Measurements from ENCODE around the gene PGS1. TPM values are rescaled to one million over a fixed set of nuclear protein-coding genes. Genes with fewer than 3 reads are reported as not detected.
A peak's percentile ranks its signal among the peaks of the same experiment; 100 is the strongest.

Gene PGS1
- total RNA-seq, 1 donor from 2014 or later, result 52.0 TPM

DNA sequence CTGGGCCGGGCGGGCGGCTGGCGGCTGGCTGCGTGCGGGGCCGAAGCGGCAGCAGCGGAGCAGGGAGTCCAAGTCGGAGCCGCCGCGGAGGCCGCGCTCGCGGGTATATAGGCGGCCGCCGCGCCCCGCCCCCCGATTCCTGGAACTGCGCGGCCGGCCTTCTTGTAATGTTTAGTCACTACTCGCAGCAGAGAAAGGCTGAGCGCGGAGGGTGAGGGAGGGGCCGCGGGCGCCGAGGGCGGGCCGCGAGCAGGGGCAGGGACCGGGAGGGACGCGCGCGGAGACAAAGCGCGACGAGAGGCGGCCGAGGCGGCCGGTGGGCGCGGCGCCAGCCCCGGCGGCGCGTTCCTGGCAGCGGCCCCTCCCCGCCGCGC, 18.5 kb upstream of the PGS1 start, which contains the start of gene SOCS3:
TSS of gene SOCS3 (minus strand) at position 81 of the 374 bp plus-strand sequence. CDS start 982 bp downstream, outside the sequence.
- Mint-ChIP-seq H3K27me3 (ENCODE audit: low read depth) (peaks cover 49% of the 10 kb centered on the region), H3K36me3 (ENCODE audit: low read depth) (no peaks in the 10 kb centered on the region), H3K9me3 (no peaks in the 10 kb centered on the region), H3K4me1 (peaks cover 34% of the 10 kb centered on the region), H3K27ac (ENCODE audit: unreplicated experiment) (no peak within 1 kb of the TSS), H3K4me3 (peak within 1 kb of the TSS; percentile 86)
- peak; percentile 84 for DNase-seq (ENCODE audit: low read depth, low spot score)
- TF ChIP-seq, protein P1, sequence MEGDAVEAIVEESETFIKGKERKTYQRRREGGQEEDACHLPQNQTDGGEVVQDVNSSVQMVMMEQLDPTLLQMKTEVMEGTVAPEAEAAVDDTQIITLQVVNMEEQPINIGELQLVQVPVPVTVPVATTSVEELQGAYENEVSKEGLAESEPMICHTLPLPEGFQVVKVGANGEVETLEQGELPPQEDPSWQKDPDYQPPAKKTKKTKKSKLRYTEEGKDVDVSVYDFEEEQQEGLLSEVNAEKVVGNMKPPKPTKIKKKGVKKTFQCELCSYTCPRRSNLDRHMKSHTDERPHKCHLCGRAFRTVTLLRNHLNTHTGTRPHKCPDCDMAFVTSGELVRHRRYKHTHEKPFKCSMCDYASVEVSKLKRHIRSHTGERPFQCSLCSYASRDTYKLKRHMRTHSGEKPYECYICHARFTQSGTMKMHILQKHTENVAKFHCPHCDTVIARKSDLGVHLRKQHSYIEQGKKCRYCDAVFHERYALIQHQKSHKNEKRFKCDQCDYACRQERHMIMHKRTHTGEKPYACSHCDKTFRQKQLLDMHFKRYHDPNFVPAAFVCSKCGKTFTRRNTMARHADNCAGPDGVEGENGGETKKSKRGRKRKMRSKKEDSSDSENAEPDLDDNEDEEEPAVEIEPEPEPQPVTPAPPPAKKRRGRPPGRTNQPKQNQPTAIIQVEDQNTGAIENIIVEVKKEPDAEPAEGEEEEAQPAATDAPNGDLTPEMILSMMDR (conservative IDR thresholded peaks at IDR 0.05), result no peak

DNA sequence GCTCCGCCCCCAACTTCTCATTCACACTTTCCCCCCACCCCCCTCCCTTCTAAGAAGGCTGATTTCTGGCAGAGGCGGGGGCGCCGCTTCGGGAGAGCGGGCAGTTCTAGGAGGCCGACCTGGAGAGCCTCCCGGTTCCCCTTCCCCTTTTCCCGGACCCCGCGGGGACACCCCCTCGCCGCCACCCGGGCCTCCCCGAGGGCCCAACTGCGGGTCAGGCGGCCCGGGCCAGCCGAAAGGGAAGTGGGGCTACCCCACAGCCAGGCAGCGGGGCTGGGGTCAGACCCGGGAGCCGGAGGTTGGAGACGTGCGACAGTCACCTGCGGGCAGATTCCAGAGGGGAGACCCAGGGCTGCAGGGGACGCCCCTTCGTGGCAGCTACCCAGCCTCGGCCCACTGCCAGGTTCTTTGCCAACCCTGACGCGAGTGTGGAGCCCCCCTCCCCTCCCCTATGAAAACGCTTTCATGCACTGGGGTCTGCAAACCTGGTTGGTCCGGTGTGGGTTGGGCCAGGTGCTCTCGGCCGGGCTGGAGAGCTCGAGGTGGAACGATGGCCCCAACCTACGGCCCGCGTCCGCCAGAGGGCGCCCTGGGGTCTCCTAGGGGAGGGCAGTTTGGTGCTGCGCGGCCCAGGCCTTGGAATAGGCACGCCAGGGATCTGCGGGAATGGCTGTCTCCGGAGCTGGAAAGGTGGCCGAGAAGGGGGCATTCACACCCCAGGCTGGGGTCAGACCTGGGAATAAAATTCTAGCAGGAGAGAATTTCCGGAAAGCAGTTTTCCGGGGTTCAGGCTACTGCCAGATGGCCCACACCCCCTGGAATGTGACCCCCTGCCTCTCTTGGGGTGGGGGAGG, 17.9 kb upstream of the PGS1 start:
- Mint-ChIP-seq H3K4me3 (peak overlapping the region; percentile 86), H3K27me3 (ENCODE audit: low read depth) (peaks cover 43% of the 10 kb centered on the region)
- TF ChIP-seq, protein P1 (conservative IDR thresholded peaks at IDR 0.05), result peak; percentile 95

DNA sequence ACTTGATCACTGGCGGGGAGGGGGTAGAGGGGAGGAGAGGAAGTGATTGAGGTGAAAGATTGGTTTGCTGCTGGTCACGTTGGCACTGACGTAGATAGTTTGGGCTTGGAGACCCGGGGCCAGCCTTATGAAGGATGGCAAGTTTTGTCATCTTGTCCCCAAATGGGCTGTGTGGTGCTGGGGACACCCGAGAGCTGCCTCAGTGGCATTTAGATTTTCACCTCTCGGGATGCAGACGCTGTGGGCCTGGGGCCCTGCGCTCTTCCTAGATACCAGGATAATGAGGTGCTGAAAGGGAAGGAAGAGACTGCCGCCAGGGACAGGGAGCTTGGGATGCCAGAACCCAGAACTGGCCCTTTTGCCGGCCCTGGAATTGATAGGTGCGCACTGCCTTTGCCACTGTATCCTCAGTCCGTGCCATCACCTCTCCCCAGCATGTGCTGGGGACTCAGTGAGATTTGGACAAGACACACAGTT, 17.2 kb upstream of the PGS1 start:
- no peak for DNase-seq (ENCODE audit: low read depth, low spot score)
- peaks cover 37% of the 10 kb centered on the region for H3K27me3 Mint-ChIP-seq (ENCODE audit: low read depth)
- H3K27ac Mint-ChIP-seq (ENCODE audit: unreplicated experiment), result no peak overlapping the region
- peaks cover 36% of the 10 kb centered on the region for H3K4me1 Mint-ChIP-seq
- TF ChIP-seq, protein P1 (conservative IDR thresholded peaks at IDR 0.05), result no peak
- H3K36me3 Mint-ChIP-seq (ENCODE audit: low read depth), result no peaks in the 10 kb centered on the region
- H3K9me3 Mint-ChIP-seq, result no peaks in the 10 kb centered on the region
- H3K4me3 Mint-ChIP-seq, result peak overlapping the region; percentile 86

More for the DNA sequence above, 17.9 kb upstream of the PGS1 start:
- Mint-ChIP-seq H3K36me3 (ENCODE audit: low read depth) (no peaks in the 10 kb centered on the region), H3K27ac (ENCODE audit: unreplicated experiment) (no peak overlapping the region), H3K4me1 (peaks cover 36% of the 10 kb centered on the region), H3K9me3 (no peaks in the 10 kb centered on the region)
- peak; percentile 94 for DNase-seq (ENCODE audit: low read depth, low spot score)

DNA sequence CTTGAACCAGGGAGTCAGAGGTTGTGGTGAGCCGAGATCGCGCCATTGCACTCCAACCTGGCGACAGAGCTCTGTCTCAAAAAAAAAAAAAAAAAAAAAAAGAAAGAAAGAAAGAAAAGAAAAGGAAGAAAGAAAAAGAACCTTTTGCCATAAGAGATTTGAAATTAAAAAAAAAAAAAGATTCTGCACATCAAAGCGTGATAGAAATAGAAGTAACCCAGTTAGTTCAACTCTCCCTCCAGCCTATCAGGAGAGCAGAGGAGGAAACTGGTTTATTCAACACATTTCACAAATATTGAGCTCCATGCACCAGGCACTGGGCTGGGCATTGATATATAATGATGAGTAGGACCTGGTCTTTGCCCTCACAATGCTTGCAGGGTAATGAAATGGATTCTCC, 16.2 kb upstream of the PGS1 start:
- peaks cover 44% of the 10 kb centered on the region for H3K4me1 Mint-ChIP-seq
- H3K36me3 Mint-ChIP-seq (ENCODE audit: low read depth), result no peaks in the 10 kb centered on the region
- H3K9me3 Mint-ChIP-seq, result no peaks in the 10 kb centered on the region
- DNase-seq (ENCODE audit: low read depth, low spot score), result no peak
- TF ChIP-seq, protein P1 (conservative IDR thresholded peaks at IDR 0.05), result no peak
- H3K27me3 Mint-ChIP-seq (ENCODE audit: low read depth), result peaks cover 28% of the 10 kb centered on the region
- peak overlapping the region; percentile 53 for H3K4me3 Mint-ChIP-seq
- no peak overlapping the region for H3K27ac Mint-ChIP-seq (ENCODE audit: unreplicated experiment)

DNA sequence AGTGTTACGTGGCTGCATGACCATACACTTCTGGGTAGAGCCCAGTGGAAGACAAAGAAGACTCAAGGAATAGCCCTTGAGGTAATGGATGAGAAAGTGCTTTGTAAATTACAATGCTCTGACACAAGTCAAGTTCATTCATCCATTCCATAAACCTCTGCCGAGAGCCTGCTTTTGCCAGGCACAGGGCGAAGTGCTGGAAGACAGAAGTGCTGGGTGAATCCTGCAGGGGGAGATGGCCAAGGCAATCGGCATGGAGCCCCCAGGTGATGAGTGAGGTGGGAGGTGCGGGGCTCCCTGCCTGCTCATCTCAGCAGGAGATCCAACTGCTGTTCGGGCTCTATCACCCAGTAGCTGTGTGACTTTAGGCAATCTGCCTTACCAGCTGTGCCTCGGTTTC, 15.8 kb upstream of the PGS1 start:
- no peaks in the 10 kb centered on the region for H3K9me3 Mint-ChIP-seq
- TF ChIP-seq, protein P1 (conservative IDR thresholded peaks at IDR 0.05), result peak; percentile 39
- peaks cover 47% of the 10 kb centered on the region for H3K4me1 Mint-ChIP-seq
- H3K27me3 Mint-ChIP-seq (ENCODE audit: low read depth), result peaks cover 24% of the 10 kb centered on the region
- no peaks in the 10 kb centered on the region for H3K36me3 Mint-ChIP-seq (ENCODE audit: low read depth)
- no peak overlapping the region for H3K27ac Mint-ChIP-seq (ENCODE audit: unreplicated experiment)
- peak overlapping the region; percentile 53 for H3K4me3 Mint-ChIP-seq
- no peak for DNase-seq (ENCODE audit: low read depth, low spot score)

Measured in neural crest cell (in vitro differentiated cells).